GM19372 (cell line): ENCODE data around the gene GRK1.
"Not testable (repeated sequence)": the region's sequence is repeated elsewhere in the genome, so short reads cannot be mapped to it uniquely, and the experiment has no call there.

Source experiments
- ATAC-seq: cut with Tn5 transposase; IDR thresholded peaks from one replicate; pipeline ENCODE4 v1.9.1; 2021; ENCODE audit warnings: mild to moderate bottlenecking, low read depth, moderate library complexity; ENCODE audit not compliant: unreplicated experiment

Gene GRK1

DNA sequence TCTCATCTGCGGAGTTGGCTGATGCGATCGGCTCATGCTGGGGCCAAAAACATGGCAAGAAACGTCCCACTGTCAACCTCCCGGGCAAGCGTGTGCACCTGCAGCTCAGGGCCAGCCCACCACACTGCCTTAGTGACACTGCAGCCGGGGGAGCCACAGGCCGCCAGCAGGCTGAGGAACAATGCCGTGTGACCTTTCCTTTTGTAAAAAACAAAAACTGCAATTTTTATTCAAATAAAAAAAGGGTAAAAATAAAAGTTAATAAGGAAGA lies 73.2 kb downstream of the GRK1 start:
- no peak for ATAC-seq

DNA sequence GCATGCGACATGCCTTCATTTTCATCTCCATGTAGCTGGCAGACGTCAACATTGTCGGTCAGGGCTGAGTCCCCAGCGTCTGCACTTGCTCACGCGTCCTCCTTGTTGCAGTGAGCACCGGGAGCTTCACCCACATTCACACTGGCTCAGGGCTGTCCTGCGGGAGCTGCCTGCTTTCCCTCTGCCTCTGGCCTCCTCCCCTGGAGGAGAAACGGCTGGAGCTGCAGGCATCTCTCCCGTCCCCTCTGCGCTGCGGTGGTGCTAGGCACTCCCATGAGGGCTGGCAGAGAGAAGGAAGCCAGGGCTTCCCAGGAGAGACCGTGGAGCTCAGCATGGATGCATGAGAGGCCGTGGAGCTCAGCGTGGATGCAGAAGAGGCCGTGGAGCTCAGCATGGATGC lies 73.6 kb downstream of the GRK1 start:
- no peak for ATAC-seq

DNA sequence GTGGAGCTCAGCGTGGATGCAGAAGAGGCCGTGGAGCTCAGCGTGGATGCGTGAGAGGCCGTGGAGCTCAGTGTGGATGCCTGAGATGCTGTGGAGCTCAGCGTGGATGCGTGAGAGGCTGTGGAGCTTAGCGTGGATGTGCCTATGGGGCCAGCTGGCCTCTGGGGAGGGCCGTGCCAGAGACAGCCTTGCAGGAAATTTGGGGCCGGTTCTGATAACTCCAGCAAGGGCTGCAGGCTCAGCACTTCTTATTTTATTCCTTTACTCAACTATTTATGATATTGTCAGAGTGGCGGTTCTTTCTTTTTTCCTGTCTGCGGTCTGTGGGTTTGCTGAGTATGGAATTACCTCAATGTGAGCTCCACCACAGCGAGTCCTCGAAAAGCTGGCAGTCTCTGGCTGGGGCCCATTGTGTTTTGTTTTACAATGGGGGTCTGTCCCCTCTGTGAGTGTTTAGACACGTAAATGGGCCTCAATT lies 74.2 kb downstream of the GRK1 start:
- ATAC-seq, result no peak

DNA sequence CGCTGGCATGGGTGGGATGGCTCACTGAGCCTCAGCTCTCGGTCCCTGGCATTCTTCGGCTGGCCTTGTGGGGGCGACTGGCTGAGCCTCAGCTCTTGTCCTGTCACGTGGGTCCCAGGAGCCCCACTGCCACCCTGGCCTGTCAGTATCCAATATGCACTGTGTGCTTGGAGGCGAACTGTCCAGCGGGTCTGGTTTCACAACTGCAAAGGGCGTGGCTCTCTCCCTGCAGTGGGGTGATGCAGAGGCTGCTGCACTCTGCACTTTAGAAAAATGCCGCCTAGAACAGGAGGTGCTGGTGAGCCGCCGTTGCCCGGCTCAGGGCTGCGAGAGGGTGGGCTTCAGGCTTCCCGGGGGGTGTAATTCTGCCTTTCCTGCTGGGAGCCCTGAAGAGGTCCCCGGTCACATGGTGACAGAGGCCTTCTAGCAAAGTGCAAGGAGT lies 75.0 kb downstream of the GRK1 start:
- ATAC-seq, result no peak

DNA sequence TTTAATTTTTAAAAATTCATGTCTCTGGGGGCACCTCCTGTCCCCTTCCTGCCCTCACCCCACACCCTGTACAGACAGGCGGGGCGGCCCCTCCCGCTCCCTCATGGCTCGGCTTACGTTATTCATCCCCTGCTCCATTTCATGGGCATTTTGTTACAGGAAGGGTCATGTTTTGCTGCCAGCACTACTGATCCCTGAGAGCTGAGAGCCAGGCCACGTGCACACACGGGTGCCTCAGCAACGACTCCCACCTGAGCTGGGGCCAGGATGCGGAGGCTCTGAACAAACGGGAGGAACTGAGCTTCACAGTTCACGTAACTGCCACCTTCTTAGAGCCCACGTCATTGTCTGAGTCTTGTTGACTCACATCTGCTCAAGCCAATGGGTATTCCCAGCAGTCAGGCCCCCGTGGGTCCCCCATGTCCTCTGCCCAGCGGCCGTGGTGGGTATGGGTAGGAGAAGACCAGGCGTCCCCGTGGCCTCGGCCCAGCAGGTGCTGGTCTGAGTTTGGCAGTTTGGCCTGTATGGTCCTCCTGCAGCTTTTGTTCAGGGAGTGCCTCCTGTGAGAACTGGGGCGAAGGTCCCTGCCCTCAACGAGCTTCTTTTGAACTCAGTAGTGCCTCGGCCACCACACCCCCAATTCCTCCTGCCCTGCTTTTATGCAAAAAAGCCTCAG lies 75.6 kb downstream of the GRK1 start:
- no peak for ATAC-seq

DNA sequence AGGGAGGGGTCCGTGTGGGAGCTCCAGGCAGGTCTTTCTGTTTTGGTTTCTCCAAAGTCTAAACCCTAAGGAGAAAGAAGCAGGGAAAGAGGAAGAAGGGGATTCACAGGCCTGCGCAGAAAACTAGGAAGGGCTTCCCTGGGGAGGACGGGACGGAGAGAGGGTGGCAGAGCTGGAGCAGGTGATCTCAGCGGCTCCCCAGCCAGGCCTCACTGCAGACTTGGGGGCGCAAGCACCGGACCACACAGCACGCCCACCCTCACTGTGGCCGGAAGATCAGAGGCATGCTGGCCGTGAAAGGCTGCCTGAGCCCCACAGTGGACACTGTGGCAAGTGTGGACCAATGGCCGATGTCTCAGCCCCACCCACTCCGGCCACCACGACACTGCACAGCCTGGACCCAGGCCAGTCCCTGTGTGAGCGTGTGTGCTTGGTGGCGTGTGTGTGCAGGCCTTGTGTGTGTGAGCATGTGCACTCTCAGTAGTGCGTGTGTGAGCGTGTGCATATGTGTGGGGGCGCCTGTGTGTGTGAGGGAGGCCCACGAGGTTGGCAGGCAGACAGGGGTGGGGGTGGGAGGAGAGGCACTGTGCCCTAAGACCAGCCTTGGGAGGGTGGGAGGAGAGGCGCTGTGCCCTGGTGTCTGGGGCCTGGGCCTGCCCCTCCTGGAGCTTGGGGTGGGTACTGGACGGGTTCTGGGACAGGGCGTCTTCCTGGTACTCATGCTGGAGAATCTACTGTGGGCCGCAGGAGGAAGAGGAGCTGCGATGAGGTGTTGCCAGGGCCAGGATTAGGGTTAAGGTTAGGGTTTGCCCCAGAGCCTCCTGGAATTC lies 76.6 kb downstream of the GRK1 start:
- no peak for ATAC-seq

DNA sequence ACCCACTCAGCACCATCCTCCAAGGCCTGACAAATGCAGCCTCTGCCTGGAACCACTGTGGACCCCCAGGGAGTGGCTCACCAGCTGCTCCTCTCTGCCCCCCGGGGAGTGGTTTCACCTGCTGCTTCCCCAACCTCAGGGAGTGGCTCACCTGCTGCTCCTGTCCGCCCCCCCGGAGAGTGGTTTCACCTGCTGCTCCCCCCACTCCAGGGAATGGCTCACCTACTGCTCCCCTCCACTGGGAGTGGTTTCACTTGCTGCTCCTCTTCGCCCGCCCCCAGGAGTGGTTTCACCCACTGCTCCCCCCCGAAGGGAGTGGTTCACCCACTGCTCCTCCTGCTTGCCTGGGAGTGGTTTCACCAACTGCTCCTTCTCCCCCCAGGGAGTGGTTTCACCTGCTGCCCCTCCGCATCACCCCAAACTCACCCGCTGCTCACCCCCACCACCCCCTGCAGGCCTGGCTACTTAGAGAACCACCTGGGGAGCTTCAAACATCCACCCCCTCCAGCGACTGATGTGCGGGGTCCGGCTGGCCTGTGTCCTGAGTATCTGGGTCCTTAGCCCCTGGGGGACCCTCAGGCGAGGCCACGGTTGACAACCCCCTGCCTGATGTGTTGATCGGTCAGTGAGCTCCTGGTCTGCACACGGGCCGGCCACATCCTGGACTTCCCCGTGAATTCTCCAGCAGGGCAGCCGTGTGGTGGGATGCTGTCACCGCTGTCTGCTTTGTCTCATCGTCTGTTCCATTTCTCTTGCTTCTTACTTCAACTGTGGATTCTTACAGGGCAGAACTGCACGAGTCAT lies 77.4 kb downstream of the GRK1 start:
- no peak for ATAC-seq

DNA sequence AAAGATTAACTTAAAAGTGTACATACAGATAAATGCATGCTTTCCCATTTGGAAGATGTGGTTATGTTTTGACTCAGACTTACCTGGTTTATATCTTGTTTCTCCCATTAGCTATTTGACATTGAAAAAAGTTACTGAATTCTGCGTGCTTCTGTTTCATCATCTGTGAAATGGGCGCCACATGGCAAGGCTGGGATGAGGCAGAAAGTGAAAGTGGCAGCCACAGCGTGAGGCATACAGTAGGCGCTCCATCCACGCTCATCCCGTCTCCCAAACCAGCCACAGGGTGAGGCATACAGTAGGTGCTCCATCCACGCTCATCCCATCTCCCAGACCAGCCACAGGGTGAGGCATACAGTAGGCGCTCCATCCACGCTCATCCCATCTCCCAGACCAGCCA lies 78.0 kb downstream of the GRK1 start:
- ATAC-seq, result no peak

DNA sequence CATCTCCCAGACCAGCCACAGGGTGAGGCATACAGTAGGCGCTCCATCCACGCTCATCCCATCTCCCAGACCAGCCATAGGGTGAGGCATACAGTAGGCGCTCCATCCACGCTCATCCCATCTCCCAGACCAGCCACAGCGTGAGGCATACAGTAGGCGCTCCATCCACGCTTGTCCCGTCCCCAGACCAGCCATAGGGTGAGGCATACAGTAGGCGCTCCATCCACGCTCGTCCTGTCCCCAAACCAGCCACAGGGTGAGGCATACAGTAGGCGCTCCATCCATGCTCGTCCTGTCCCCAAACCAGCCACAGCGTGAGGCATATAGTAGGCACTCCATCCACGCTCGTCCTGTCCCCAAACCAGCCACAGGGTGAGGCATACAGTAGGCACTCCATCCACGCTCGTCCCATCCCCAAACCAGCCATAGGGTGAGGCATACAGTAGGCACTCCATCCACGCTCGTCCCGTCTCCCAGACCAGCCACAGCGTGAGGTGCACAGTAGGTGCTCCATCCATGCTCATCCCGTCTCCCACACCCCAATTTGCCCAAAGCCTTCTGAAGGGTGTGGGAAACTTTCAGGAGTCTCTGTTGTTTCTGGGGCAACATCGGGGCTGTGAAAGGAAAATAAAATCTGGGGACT lies 78.6 kb downstream of the GRK1 start:
- not testable (repeated sequence) for ATAC-seq

DNA sequence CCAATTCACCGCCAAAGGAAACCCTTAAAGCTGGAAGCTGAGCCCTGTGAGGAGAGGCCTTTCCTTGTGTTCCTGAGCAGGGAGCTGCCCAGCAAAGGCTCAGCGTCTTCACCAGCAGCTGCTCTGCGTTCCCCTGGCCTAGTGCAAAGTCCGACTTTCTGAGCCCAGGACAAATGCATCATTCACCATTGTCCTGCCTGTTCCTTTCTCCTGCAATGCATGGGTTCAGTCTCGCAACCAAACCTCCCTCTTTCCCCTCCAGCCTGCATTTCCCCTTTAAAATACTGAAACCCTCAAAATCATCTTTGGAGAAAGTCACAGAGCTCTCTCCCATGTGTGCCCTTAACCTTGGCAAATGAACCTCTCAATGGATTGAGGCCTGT lies 79.1 kb downstream of the GRK1 start:
- no peak for ATAC-seq

DNA sequence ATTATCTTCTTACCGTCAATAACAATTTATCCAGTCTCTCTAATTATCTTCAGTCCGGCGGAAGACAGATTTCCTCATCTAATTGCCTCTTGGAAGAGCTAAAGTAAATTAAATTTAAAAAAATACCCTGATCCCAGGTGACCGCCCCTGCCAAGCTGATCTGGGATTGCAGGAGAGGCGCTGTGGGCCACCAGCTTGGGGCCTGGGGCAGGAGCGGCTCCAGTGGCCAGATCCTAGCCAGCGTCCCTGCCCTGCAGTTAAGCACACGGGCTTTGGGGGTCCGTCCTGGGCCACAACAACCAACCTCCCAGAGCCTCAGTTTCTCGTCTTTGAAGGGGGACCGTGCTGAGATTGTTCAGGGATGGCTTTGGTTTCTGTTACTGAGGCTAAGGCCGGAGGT lies 79.7 kb downstream of the GRK1 start:
- ATAC-seq, result no peak

DNA sequence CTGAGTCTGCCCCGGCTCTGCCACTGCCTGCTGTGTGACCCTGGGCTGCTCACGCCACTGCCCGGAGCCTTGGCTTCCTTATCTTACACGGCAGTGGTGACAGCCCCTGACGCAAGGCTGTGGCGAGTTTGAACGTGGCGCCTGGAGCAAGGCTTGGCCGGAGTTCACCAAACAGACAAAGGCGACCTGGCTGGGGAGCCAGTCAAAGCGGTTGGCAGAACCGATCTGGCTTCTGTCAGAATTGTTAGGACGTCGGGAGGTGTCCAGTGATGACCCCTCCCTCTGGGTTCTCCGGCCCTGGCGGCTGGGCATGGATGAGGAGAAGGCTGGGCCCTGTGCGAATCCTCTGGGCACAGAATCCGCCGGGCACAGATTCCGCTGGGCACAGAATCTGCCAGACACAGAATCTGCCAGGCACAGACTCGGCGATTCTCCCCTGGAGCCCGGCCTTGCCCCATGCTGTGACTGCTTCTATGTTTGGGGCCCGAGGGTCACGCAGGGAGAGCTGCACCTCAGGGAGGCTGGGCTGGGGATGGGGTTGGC lies 80.3 kb downstream of the GRK1 start:
- no peak for ATAC-seq

DNA sequence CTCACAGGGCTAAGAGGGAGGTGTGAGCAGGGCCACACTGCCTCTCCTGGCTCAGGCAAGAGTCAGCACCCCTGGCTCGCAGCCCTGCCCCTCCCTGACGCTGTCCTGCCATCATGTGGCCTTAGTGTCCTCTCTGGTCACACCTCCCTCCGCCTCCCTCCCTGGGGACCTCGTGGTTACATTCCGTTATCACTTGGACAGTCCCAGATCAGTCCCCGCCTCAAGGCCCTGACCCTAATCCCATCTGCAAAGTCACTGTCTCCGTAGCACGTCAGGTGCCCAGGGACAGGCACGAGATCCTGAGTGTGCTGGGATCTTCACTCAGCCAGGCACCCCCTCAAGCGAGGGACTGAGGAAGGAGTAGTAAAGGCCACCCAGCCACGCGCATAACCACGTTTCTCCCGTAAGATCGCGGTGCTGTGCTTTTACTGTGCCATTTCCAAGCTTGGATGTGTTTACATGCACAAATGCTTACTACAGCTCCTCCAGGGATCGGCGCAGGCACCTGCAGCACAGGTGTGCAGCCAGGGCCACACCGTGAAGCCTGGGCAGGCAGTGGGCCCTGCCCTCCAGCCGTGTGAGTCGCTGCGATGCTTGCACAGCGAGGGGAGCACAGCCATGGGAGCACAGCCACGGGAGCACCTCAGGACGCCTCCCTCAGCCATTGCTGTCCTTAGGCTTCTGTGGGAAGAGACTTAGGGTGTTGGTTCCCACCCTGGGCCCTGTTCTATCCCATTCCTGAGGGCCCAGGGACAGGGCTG lies 81.3 kb downstream of the GRK1 start:
- ATAC-seq, result no peak

DNA sequence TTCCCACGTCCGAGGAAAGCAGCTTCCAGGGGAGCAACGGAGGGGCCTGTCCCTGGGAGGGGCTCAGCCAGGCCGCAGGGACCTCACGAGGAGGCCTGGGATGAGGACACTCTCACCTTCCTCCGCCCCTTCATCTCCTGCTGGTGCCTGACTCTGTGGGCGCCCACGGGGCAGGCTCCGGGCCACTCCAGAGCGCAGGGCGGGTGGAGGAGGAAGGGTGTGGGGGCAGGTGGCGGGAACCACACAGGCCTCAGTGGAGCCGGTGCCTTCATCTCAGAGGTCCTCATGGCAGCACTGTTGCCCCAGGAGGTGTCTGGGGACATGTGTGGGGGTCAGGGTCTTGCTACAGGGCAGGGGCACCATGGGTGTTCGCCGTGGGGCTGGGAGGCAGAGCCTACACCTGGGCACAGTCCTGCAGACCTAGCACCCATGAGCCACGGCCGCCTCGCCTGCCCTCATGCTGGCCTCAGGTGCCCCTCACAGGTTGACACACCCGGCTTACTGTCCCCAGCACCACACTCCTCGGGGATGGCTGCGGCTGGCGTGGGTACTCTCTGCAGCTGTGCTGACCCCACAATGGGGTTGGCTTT lies 81.9 kb downstream of the GRK1 start:
- no peak for ATAC-seq

DNA sequence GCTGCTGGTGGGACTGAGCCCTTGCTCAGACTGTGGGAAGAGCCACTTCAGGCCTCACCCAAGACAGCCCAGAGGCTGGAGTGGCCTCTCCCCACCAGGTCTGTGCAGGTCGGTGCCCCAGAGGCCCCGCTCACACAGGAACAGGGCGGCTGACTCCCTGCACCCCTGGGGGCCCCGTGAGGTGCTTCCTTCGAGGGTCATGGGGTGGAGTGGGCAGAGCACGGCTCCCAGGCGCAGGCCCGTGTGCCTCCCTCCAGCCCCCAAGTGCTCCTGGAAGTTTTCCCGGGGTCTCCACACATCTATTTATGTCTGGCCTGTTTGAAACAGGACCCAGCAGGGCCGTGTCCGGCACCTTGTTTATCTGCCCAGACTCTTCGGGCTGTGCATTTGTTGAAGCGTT lies 82.5 kb downstream of the GRK1 start:
- no peak for ATAC-seq

DNA sequence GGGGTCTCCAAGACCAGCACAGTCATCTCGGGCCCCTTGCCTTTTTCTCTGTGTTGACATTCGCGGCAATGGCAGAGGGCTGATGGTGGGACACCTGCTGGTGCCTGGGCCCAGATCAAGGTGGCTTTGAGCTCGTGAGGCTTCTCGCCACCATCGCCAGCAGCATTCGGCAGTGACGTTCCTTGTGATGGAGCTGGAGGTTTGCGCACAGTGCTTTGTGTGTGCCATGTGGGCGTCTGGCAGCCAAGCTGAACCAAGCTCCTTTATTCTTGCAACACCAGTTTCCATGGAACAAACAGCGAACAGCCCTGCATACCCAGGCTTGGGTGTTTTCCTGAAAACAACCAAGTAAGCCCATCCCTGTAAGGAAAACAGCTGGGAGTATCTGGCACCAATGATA lies 82.9 kb downstream of the GRK1 start:
- ATAC-seq, result no peak

DNA sequence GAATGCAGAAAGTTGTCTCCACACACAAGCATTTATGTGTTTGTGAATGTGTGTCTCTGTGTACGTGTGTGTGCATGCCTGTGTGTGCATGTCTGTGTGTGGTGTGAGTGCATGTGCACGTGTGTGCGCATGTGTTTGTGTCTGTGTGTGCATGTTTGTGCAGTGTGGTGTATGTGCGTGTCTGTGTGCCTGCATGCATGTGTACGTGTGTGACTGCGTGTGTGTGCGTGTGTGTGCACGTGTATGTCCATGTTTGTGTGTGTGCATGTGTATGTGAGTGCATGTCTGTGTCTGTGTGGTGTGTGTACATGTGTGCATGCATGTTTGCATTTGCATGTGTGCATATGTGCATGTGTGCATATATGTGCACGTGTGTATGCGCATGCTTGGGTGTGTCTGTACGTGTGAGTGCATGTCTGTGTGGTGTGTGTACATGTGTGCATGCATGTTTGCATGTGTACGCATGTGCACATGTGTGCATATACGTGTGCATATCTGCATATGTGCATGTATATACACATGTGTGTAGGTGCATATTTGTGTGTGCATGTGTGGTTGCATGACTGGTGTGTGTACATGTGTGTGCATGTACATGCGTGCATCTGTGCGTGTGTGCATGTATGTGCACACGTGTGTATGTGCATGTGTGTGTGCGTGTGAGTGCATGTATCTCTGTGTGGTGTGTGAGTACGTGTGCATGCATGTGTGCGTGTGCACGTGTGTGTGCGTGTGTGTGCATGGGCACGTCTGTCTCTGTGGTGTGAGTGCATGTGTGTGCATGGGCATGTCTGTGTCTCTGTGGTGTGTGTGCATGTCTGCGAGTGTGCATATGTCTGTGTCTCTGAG lies 83.8 kb downstream of the GRK1 start:
- ATAC-seq, result no peak

DNA sequence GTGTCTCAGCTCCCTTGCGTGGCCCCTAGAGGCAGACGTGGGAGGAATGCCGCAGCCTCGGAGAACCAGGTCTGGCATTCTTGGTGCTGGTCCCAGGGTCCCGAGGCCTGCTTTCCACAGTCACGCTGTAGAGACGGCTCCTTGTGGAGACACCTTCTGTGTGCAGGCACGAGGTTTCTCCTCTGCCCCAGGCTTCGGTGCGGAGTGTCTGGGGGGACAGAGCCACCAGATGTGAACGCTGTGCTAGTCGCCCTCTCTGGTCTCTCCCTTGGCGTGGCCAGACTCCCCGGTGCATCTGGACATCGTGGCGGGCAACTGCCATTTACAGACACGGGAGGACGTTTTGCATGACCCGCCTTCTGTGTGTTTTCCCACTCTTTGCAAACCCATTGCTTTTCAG lies 84.5 kb downstream of the GRK1 start:
- ATAC-seq, result no peak
